Ovary (tissue), 10 donors: ENCODE measurements around the gene SCG5. TPM values are rescaled to one million over a fixed set of nuclear protein-coding genes. Genes with fewer than 3 reads are reported as not detected.
"Not testable (repeated sequence)": the region's sequence is repeated elsewhere in the genome, so short reads cannot be mapped to it uniquely, and the experiment has no call there.

Experiments used
- DNase-seq, 5 donors: peaks; one replicate each; pipeline ENCODE4 v3.0.0-alpha.2; 2019 to 2020
- H3K27ac ChIP-seq, 2 donors: fragments of 200-600 bp; one replicate each; pipeline versions ENCODE4 v1.5.1 to v1.8.0; 2019 to 2022
- H3K27me3 ChIP-seq: fragments of 200-600 bp; one replicate; pipeline ENCODE4 v1.8.0; 2022
- H3K36me3 ChIP-seq: fragments of 200-600 bp; sonication (generic); one replicate; pipeline ENCODE4 v1.5.1; 2019
- H3K4me1 ChIP-seq: one replicate; pipeline ENCODE4 v1.8.1; 2013; ENCODE audit warnings: mild to moderate bottlenecking, moderate library complexity; ENCODE audit not compliant: insufficient read depth
- H3K4me3 ChIP-seq: fragments of 200-600 bp; sonication (generic); one replicate; pipeline ENCODE4 v1.5.1; 2017
- H3K9me3 ChIP-seq, 2 donors: fragments of 200-600 bp in 1 of 2; sonication (generic) in 1 of 2; one replicate each; pipeline versions ENCODE4 v1.5.1 to v1.8.1; 2013 to 2019; ENCODE audit warnings: mild to moderate bottlenecking in 1 of 2, moderate library complexity in 1 of 2
- EP300 ChIP-seq: sonication (generic); formaldehyde crosslinking; IDR thresholded peaks from one replicate; pipeline ENCODE4 v1.6.1; 2017; ENCODE audit warnings: antibody characterized with exemption
- POLR2A ChIP-seq: fragments of 450-650 bp; IDR thresholded peaks from one replicate; pipeline ENCODE4 v1.6.1; 2017; ENCODE audit warnings: antibody characterized with exemption, mild to moderate bottlenecking, moderate library complexity
- WGBS, 3 donors: extraction: QIAGEN DNeasy Blood & Tissue Kit in 1 of 3; methylation state at CpG; one replicate each; pipeline versions ENCODE4 v1.1.5 to v1.1.7; 2013 to 2017; 5-methylcytosine and 5-hydroxymethylcytosine counted together
- intact Hi-C, 4 donors: fragments of 100-400 bp; cut with DNase I; formaldehyde crosslinking; loops; one replicate each; pipeline versions ENCODE4 v1.11.0 to v1.15.1; 2022 to 2023
- long read RNA-seq, 3 donors: library from polyadenylated mRNA in 2 of 3; unstranded in 2 of 3; transcript quantifications; one replicate each; pipeline ENCODE4 v2.0.0 and lab custom pipeline, GENCODE V29; 2021 to 2026
- polyA plus RNA-seq, 2 donors: library from polyadenylated mRNA; stranded (reverse); fragments of 200-250 nt in 1 of 2; fragments of 350-450 nt in 1 of 2; fragmentation: Illumina TruSeq in 1 of 2; extraction: RNeasy Lipid Tissue Mini Kit (QIAGEN cat#74804) in 1 of 2; gene quantifications; one replicate each; pipeline ENCODE4 v1.2.3, GENCODE V29; 2013 to 2014
- total RNA-seq, 7 donors: library from RNA; depleted of rRNA in 2 of 7; stranded (reverse); fragments of >200 nt in 2 of 7; fragmentation: NEBNext Ultra II Directional in 3 of 7; extraction: Animal tissue kit (Norgen Biotek cat#: 25700) in 3 of 7; gene quantifications; one replicate each; pipeline versions ENCODE4 v1.1.0 to v1.2.4, GENCODE V29; 2016 to 2023
- TF ChIP-seq, protein P1 (sequence below), 3 donors: fragments of 450-650 bp in 2 of 3; fragments of 200-600 bp in 1 of 3; IDR thresholded peaks; one replicate each; pipeline versions ENCODE4 v1.5.1 to v1.8.0; 2016 to 2022; ENCODE audit warnings: antibody characterized with exemption in 3 of 3, mild to moderate bottlenecking in 1 of 3
- donor health status: DM: no; HTN: no; CAD: no; lungs with moderate emphysema.
- donor health status: DM: no; HTN: no; CAD: no.
- donor health status: Bipolar disorder and iron deficiency.
- donor health status: DM: yes; HTN: yes; CAD: no.
- donor health status: DM: no; HTN: no; CAD: no.
- donor health status: DM: yes; HTN: yes; CAD: no.

Gene SCG5, protein sequence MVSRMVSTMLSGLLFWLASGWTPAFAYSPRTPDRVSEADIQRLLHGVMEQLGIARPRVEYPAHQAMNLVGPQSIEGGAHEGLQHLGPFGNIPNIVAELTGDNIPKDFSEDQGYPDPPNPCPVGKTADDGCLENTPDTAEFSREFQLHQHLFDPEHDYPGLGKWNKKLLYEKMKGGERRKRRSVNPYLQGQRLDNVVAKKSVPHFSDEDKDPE
- total RNA-seq: 10 to 100 TPM in 1 of 7 donors, 1 to 10 TPM in 3, under 1 TPM in 2, not detected in 1; 0.63 to 17.2 (median 2.0) TPM
- 10 to 100 TPM in 1 of 2 donors, 1 to 10 TPM in 1; 6.6 to 34.1 TPM for polyA plus RNA-seq
- long read RNA-seq, donor 1: 0 reads
- long read RNA-seq, donor 2, transcript SCG5-202 (6 exons, 1,235 nt): major isoform, 15 of 32 reads
- long read RNA-seq, donor 2, transcript SCG5-201 (6 exons, 1,238 nt): minor isoform, 11 of 32 reads
- long read RNA-seq, donor 2, partial matches to known transcripts: 6 of 32 reads
- long read RNA-seq, donor 2, other reads (novel, unspliced or antisense): 0 of 32 reads
- long read RNA-seq, donor 3, partial matches to known transcripts: 0 of 2 reads
- long read RNA-seq, donor 3, other reads (novel, unspliced or antisense): 0 of 2 reads

DNA sequence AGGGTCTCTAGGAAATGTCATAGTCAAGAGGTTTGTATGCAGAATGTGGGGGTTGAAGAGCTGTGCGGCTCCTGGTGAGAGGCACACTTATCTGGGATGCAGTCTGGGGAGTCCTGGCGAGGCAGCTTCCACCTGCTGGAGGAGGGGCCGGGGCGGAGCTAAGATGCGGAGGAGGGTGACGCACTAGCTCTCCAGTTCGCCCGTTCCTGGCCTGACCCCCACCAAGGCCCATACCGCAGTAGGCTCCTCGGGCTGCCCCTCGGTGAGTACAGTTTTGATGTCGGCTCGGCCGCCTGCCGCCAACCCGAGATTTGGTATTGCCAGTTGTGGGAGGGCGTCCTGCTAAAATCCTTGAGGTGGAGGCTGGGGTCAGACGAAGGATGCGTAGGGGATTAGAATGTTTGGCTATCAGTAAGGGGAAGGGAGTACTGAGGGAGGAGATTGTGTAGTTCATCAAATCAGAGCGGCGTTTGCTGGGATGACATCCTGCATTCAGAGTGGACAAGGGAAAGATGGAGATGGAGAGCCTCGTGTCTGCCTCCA lies at the start of gene SCG5:
SCG5 (plus strand) TSS at position 194 of the 543 bp plus-strand sequence. CDS start 1,883 bp downstream, outside the sequence.
- TF ChIP-seq POLR2A: no peak
- TF ChIP-seq, protein P1, sequence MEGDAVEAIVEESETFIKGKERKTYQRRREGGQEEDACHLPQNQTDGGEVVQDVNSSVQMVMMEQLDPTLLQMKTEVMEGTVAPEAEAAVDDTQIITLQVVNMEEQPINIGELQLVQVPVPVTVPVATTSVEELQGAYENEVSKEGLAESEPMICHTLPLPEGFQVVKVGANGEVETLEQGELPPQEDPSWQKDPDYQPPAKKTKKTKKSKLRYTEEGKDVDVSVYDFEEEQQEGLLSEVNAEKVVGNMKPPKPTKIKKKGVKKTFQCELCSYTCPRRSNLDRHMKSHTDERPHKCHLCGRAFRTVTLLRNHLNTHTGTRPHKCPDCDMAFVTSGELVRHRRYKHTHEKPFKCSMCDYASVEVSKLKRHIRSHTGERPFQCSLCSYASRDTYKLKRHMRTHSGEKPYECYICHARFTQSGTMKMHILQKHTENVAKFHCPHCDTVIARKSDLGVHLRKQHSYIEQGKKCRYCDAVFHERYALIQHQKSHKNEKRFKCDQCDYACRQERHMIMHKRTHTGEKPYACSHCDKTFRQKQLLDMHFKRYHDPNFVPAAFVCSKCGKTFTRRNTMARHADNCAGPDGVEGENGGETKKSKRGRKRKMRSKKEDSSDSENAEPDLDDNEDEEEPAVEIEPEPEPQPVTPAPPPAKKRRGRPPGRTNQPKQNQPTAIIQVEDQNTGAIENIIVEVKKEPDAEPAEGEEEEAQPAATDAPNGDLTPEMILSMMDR (IDR thresholded peaks at IDR 0.05): no peak
- no peak for TF ChIP-seq EP300
- no peaks in the 10 kb centered on the region for H3K9me3 ChIP-seq
- intact Hi-C loops: no loop called here
- no peak within 1 kb of the TSS for H3K27ac ChIP-seq
- peak within 1 kb of the TSS; percentile 9 for H3K4me3 ChIP-seq
- no peaks in the 10 kb centered on the region for H3K27me3 ChIP-seq
- H3K36me3 ChIP-seq: no peaks in the 10 kb centered on the region
- DNase-seq: peak in 2 of 5 donors; percentile 40 to 52
- 3 to 9% (median 3%) methylated on average over 22 of the region's 22 CpGs for WGBS, 3 donors
- peaks cover 2% of the 10 kb centered on the region for H3K4me1 ChIP-seq

DNA sequence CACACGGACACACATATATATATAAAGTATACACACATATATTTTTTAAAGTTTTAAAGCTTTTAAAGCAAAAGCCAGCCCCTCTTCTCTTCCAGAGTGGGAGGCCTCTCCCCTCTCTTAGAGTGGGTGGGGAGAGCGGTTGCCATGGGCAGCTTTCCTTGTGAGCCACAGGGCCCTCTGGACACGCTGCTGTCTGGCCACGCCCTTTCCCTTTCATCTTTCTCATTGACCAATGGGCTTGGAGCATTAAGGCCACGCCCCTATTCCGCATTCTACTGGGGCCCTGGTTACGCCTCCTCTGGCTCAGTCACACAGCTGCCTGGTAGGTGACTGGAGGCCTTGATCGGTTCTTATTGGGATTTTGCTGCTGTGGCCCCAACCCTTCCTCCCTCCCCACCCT lies 48.4 kb upstream of the SCG5 start, which contains the start of gene GOLGA8N:
GOLGA8N (plus strand) TSS at position 306 of the 400 bp plus-strand sequence.
- H3K27me3 ChIP-seq, H3K27ac ChIP-seq, H3K4me3 ChIP-seq, H3K4me1 ChIP-seq, H3K36me3 ChIP-seq, DNase-seq, intact Hi-C loops, H3K9me3 ChIP-seq: not testable (repeated sequence)
- WGBS, 3 donors: 72 to 93% (median 89%) methylated on average over 5 to 8 of the region's 8 CpGs

DNA sequence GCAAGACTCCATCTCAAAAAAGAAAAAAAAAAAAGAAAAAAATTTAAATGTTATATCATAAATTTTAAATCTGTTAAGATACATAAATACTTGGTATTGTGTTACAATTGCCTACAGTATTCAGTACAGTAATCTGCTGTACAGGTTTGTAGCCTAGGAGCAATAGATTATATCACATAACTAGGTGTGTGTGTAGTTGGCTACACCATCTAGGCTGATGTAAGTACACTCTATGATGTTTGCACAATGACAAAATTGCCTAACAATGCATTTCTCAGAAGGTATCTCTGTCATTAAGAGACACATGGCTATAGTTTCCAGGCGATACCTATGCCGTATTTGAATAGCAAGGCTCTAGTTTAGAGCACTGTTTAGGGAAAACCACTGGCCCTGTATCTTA lies 32.0 kb upstream of the SCG5 start:
- H3K27me3 ChIP-seq, H3K9me3 ChIP-seq, H3K36me3 ChIP-seq, H3K4me3 ChIP-seq, intact Hi-C loops, DNase-seq, H3K27ac ChIP-seq, H3K4me1 ChIP-seq: not testable (repeated sequence)
- WGBS, 3 donors: 94 to 95% (median 95%) methylated on average over 2 of the region's 2 CpGs

DNA sequence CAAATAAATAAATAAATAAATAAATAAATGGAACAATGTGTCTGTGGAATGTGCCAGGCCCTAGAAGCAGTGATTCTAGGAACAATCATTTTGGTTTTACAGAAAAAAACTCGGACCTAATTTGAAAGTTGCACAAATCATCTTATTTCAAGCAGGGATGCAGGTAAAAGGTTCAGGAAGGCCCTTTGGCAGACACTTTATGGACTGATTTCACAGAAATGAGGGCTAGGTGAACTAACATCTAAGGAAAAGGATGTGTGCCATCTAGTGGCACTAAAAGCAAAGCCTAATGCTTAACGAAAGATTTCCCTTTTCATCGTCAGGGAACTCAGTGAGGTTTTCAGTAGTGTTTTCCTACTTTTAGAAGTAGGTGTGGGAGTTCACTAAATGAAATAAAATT lies 30.8 kb upstream of the SCG5 start:
- H3K36me3 ChIP-seq, DNase-seq, H3K4me3 ChIP-seq, H3K9me3 ChIP-seq, H3K4me1 ChIP-seq, intact Hi-C loops, H3K27me3 ChIP-seq, H3K27ac ChIP-seq: not testable (repeated sequence)
- 1 to 4% (median 1%) methylated on average over 1 to 2 of the region's 3 CpGs for WGBS, 3 donors

DNA sequence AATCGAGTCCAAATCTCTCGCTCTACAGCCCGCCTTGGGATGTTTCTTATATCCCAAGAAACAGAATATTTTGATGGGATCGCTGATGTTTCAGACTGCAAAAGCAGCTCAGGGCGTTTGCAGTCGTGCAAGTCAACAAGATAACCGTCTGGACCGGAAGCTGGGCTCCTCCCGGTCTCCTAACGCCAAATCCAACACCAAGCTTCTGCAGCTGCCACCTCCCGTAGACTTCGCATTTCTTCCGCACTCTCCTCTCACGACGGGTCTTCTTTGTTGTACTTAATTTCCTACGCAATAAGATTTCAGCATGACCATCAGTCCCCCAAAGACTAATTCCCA lies 26.8 kb upstream of the SCG5 start:
- H3K27me3 ChIP-seq, H3K4me1 ChIP-seq, intact Hi-C loops, H3K36me3 ChIP-seq, H3K9me3 ChIP-seq: not testable (repeated sequence)
- DNase-seq: peak in 1 of 5 donors; percentile 60
- Histone ChIP-seq H3K4me3 (peak overlapping the region; percentile 44), H3K27ac (peak overlapping the region in 1 of 2 donors; percentile 87)
- 0 to 1% (median 0%) methylated on average over 11 to 13 of the region's 16 CpGs for WGBS, 3 donors

DNA sequence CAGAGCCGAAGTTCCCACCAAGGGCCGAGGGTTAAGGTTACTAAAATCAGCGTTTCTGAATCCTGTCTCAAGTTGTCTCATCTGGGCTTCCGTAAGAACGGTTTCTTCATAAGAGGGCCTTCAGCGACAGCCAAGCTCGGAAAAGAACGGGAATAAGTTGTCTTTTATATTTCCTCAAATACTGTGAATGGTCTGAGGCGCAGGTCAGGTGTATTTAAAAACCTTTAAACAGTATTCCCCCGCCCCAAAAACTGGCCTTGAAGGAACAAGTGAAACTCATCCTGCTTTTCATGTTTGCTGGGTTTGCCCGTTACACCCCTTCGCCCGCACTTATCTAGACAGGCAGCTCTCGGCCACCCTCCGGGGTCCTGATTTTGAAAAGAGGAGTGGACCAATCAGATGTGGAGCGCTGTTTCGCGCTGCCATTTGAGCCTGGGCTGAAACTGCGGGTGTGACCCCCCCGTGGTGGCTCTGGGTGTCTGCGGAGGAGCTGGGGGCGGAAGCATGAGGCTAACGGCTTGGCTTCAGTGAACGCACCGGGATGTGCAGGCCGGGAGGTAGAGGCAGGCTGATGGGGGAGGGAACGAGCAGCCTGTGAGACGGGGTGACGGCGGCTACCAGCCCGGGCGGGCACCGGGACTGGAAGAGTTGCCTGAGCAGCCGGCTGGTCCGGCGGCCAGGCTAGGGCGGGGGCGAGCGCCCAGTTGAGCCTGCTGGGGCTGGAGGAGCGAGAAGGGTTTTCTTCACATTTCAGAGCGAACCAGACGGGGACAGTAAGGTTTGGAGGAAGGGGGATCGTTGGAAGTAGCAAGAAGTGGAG lies 26.2 kb upstream of the SCG5 start, which contains the start of gene ARHGAP11A:
ARHGAP11A (plus strand) TSS at position 454 of the 820 bp plus-strand sequence. CDS start 708 bp downstream, outside the sequence.
- WGBS, 3 donors: 0 to 1% (median 1%) methylated on average over 24 to 36 of the region's 43 CpGs
- intact Hi-C loops, H3K4me1 ChIP-seq, H3K9me3 ChIP-seq, H3K36me3 ChIP-seq, H3K27me3 ChIP-seq: not testable (repeated sequence)
- H3K27ac ChIP-seq: peak within 1 kb of the TSS in 1 of 2 donors; percentile 87
- DNase-seq: peak; percentile 74 to 85 (median 82)
- peak within 1 kb of the TSS; percentile 44 for H3K4me3 ChIP-seq

DNA sequence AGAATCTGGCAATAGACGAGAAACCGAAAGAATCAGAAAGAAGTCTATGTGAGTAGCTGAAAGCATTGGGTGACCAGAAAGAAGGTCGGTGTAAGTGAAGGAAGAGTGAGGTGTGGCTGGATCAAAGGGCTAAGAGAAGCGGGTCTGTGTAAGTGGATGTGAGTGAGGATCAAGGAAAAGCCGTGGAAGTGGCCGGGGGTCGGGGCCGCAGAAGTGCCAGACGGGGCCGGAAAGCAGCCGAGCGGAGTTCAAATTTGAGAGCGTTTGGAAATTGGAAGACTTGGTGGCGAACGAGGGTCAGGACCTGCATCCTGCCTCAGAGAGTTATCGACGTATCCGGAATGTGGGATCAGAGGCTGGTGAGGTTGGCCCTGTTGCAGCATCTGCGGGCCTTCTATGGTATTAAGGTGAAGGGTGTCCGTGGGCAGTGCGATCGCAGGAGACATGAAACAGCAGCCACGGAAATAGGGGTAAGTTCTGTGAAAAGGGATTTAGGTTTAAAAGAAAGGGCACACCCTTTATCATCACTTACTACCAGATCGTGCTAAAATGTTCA lies 25.6 kb upstream of the SCG5 start:
- H3K27ac ChIP-seq, H3K36me3 ChIP-seq, H3K9me3 ChIP-seq, H3K27me3 ChIP-seq, DNase-seq, H3K4me1 ChIP-seq, intact Hi-C loops: not testable (repeated sequence)
- peak overlapping the region; percentile 44 for H3K4me3 ChIP-seq
- 0 to 1% (median 0%) methylated on average over 16 to 24 of the region's 24 CpGs for WGBS, 3 donors
